Measurements from ENCODE around the gene NUDT3. TPM values are rescaled to one million over a fixed set of nuclear protein-coding genes. Genes with fewer than 3 reads are reported as not detected.

The NUDT3 gene
- total RNA-seq, 1 donor: 24.4 TPM

DNA sequence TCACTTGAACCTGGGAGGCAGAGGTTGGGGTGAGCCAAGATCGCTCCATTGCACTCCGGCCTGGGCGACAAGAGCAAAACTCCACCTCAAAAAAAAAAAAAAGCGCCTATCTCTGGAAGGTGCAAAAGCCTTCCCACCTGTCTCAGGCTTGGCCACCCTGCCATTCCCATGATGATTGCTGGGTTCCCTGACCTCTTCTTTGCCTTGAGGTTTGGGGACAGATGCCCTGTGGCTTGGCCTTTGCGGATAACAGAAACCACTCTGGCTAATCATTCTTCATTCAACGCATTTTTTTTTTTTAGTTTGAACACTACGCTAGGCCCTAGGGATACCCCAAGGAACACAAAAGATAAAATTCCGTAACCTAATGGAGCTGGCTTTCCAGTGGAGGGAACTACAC lies 162.6 kb downstream of the NUDT3 start:
- TF ChIP-seq, protein P1, sequence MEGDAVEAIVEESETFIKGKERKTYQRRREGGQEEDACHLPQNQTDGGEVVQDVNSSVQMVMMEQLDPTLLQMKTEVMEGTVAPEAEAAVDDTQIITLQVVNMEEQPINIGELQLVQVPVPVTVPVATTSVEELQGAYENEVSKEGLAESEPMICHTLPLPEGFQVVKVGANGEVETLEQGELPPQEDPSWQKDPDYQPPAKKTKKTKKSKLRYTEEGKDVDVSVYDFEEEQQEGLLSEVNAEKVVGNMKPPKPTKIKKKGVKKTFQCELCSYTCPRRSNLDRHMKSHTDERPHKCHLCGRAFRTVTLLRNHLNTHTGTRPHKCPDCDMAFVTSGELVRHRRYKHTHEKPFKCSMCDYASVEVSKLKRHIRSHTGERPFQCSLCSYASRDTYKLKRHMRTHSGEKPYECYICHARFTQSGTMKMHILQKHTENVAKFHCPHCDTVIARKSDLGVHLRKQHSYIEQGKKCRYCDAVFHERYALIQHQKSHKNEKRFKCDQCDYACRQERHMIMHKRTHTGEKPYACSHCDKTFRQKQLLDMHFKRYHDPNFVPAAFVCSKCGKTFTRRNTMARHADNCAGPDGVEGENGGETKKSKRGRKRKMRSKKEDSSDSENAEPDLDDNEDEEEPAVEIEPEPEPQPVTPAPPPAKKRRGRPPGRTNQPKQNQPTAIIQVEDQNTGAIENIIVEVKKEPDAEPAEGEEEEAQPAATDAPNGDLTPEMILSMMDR (IDR thresholded peaks at IDR 0.05; ENCODE audit: insufficient read depth, low read length): no peak
- DNase-seq (ENCODE audit: low read depth): no peak
- no peak overlapping the region for H3K4me3 ChIP-seq (ENCODE audit: low read depth, low read length)

Small RNA genes lying within 50 kb of the gene (small RNA-seq; reads per million reads assigned to genes)
- gene MIR6835: not detected

Other genes with a start within 250 kb of the NUDT3 start
- gene GRM4, start 246.6 kb downstream of the NUDT3 start, total RNA-seq (ENCODE audit: low replicate concordance): 0.08 TPM in 1 of 2 replicates, not detected in the other
- gene HMGA1, start 155.8 kb downstream of the NUDT3 start, total RNA-seq (ENCODE audit: low replicate concordance): 38.6 and 635 TPM in 2 replicates
- gene SMIM29, start 143.7 kb downstream of the NUDT3 start, total RNA-seq (ENCODE audit: low replicate concordance): 14.7 and 44.7 TPM in 2 replicates
- 1,593 and 2,945 TPM in 2 replicates for gene RPS10, start 33.4 kb upstream of the NUDT3 start, total RNA-seq (ENCODE audit: low replicate concordance)
- not detected in 2 replicates for gene PACSIN1, start 73.4 kb upstream of the NUDT3 start, total RNA-seq (ENCODE audit: low replicate concordance)
- not detected in 2 replicates for gene SPDEF, start 163.7 kb upstream of the NUDT3 start, total RNA-seq (ENCODE audit: low replicate concordance)